ENCODE data around the gene MS4A10. TPM values are rescaled to one million over a fixed set of nuclear protein-coding genes. Genes with fewer than 3 reads are reported as not detected.
"Not testable (repeated sequence)": the region's sequence is repeated elsewhere in the genome, so short reads cannot be mapped to it uniquely, and the experiment has no call there.

MS4A10 gene
- total RNA-seq: 1 to 10 TPM in 1 of 2 donors, under 1 TPM in 1; 0.12 to 1.1 TPM
- long read RNA-seq: 0 reads

DNA sequence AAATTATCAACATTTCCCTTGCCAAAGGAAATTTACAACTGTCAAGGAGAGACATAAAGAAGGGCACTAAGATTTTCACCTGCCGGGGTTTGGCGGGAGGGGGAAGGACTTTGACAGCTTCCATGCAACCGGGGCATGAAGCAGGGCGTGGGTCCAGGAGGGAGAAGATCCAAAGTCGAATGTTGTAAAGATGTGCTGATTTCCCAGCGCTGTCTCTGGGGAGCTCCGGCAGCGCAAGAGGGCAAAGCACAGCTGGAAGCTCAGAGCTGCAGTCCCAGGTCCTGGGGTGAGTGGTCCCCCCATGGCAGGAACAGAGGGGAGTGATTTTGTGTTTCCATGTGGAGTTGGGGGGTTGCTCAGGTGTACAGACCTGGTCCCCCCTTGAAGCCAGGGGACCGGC lies at the start of gene MS4A10:
TSS of gene MS4A10 (plus strand) at position 198 of the 400 bp plus-strand sequence. CDS start 5,003 bp downstream, outside the sequence.
- intact Hi-C loops (cut with DNase I, micrococcal nuclease): no loop called here
- DNase-seq (peak in 1 of 2 donors; percentile 65), ATAC-seq (peak; percentile 88)

DNA sequence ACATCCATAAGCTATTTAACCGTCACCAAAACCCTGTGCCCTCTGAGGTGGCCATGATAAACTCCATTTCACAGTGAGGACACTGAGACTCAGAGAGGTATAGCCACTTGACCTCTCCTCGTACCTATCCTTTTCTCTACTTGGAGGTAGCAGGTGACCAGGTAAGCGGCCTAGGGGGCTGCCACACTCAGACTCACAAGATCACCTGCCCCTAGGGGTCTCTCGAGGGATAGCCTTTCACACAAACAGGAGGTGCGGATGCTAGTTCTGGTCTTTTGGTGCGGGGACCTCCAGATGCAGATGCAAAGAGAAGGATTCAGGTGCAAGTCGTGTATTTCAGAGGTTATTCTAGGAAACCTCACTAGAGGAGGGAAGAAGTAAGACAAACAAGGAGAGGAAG lies 46.0 kb upstream of the MS4A10 start:
- DNase-seq: no peak
- intact Hi-C loops (cut with DNase I, micrococcal nuclease): no loop called here
- ATAC-seq: no peak

DNA sequence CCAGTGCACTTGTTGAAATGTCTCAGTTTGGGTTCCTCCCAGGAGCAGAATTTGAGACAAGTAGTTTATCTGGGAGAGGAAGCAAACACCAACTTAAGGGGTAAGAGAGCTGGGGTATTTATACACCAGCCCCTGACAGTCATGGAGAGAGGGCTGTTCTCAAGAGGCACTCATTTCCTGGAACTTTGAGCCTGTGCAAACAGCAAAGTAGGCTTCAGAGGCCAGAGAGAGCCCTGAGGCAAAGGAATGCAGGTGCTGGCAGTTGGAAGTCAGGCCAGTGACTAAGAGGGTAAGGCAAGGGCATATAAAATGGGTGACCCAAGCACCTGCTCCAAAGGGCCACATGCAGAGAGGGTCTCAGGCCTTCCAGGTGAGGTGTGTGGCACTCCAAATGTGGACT lies 44.6 kb upstream of the MS4A10 start:
- intact Hi-C loops (cut with DNase I, micrococcal nuclease): no loop called here
- no peak for ATAC-seq
- DNase-seq: no peak

DNA sequence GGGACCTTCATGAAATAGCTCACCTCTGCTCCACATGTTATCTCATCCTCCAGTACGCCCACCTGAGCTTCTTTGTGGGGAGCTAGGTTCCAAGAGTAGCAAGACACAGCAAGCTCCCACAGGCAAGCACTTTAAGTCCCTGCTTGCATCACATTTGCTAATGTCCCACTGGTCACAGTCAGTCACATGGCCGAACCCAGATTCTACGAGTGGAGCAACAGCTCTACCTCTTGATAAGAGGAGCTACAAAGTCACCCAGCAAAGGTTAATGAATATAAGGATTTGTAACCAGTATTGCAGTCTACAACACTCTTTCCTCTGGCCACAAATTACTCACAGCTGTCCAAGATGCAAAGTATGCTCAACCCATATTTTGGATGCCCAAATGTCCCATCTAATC lies 43.7 kb upstream of the MS4A10 start:
- no peak for DNase-seq
- intact Hi-C loops (cut with DNase I, micrococcal nuclease): no loop called here
- ATAC-seq: no peak

DNA sequence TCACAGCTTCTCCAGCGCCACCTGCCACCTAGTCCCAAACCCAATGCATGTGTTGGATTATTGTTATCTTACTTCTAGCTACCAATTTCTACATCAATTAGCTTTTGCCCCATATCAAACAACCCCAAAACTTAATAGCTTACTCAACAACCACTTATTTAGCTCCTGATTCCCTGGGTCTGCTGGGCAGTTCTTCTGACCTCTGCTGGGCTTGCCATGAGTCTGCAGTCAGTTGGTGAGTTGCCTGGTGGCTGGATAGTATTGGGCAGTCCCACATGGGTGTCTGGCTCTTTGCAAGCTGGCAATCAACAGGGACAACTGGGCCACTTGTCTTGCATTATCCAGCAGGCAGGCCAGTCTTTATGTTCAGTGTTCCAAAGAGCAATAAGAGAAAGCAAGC lies 42.1 kb upstream of the MS4A10 start:
- intact Hi-C loops (cut with DNase I, micrococcal nuclease): no loop called here
- peak; percentile 35 for ATAC-seq
- DNase-seq: no peak

DNA sequence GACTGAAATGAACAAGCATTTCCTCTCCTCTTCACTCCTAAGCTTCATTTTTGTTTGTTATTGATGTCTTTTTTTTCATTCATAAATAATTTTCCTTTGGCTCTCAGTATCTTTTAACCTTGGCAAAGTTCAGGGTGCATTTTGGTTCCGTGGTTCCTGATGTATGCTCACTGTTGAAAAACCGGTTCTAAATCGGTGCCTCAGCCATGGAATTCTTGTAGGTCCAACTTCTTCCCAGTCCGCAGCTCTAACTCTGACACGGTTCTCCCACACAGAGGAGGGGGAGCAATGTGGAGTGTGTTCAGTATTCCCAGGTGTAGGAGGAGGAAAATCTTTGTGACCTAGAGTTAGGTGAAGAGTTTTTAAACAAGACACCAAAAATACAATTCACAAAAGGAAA lies 41.0 kb upstream of the MS4A10 start:
- ATAC-seq (no peak), DNase-seq (no peak)
- intact Hi-C loops (cut with DNase I, micrococcal nuclease): no loop called here

DNA sequence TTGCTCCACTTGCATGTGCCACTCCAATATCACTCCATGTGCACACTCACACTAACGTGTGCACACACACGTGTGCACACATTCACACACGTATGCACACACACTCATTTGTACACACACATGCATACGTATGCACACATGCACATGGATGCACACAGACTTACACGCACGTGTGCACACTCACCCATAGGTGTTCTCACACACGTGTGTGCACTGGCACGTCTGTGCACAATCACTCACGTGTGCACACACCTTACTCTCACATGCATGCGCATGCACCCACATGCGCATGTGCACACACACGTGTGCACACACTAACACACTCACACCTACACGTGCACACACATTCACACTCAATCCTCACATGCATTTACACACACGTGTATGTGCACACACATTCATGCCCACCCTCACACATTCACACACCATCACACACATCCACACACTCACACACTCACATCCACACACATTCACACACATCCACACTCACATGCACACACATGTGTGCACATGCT lies 37.7 kb upstream of the MS4A10 start:
- intact Hi-C loops (cut with DNase I, micrococcal nuclease): no loop called here
- DNase-seq (no peak), ATAC-seq (no peak)

DNA sequence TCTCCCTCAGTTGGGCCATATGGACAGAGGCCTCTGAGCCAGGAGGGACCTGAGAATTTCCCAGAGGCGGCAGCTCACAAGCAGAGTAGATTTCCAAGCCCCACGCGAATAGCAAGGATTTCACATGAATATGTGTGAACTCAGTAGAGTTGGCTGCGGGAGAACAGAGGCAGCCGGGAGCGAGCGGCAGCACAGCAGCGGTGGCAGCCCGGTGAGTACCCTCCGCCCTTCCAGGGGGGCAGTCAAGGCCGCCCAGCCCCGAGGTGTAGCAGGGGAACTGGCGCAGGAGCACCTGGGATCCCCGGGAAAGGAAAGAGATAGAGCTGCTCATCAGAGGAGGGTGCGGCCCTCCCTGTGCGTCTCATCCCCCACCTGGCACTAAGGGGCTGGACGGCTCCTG lies 36.9 kb upstream of the MS4A10 start:
- intact Hi-C loops (cut with DNase I, micrococcal nuclease): no loop called here
- DNase-seq (no peak), ATAC-seq (no peak)

DNA sequence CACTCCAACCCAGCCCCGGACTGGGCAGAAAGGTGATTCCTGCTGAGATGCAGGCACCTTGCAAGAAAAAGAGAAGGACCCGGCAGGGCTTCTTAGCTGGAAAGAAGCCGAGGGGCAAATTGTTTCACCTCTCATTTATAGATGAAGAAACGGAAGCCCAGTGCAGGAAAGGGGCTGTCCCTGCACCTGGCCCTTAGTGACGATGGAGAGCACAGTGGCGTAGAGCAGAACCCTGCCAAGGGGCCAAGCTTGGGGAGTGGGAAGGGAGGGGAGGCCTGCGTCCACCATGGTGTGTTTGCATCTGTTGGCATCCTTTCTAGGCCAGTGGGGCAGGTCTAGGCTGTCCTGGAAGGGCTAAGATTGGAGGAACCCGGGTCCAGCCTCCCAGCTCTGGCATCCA lies 36.3 kb upstream of the MS4A10 start:
- intact Hi-C loops (cut with DNase I, micrococcal nuclease): no loop called here
- no peak for DNase-seq
- no peak for ATAC-seq

DNA sequence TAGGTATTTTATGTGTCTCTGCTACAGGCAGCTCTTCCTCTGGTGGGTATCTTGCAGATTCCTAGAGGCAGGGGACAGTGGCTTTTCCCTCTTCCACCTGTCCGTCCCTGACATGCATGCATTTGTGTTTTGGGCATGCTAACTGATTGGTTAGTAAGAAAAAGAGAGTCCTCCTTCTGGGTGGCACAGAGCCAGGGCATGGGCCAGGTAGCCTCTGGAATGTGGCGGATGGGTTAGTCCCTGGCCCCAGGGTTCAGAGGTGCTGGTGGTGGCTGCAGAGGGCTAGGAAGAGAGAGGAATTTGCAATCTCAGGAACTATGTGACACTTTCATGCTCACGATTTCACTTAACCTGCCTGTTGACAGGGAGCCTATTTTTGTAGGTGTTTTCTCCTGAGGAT lies 34.2 kb upstream of the MS4A10 start:
- ATAC-seq (no peak), DNase-seq (no peak)
- intact Hi-C loops (cut with DNase I, micrococcal nuclease): no loop called here

DNA sequence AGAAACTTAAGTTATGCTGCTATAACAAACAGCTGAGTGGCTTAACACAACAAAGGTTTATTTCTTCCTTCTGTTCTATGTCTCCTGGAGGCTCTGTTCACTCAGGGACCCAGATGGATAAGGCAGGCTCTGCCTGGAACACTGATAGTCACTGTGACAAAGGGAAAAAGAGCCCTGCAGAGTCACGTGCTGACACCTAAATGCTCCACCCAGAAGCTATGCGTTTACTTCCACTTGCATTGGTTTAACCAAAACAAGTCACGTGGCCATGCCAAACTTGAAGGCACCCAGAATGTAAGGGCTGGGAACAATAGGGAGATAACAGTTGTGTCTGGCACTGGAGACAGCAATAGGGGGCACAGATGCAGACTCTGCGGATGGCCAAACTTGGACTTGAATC lies 31.8 kb upstream of the MS4A10 start:
- intact Hi-C loops (cut with DNase I, micrococcal nuclease): no loop called here
- ATAC-seq (peak; percentile 68), DNase-seq (no peak)

DNA sequence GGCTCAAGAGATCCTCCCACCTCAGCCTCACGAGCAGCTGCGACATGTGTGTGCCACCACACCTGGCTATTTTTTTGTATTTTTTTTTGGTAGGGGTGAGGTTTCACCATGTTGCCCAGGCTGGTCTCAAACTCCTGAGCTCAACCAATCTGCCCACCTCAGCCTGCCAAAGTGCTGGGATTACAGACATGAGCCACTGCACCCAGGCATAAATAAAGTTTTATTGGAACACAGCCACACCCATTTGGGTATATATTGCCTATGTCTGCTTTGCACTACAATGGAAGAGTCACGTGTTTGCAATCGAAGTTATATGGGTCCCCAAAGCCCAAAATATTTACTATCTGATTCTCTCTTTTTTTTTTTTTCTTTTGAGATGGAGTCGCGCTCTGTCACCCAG lies 30.2 kb upstream of the MS4A10 start:
- DNase-seq (no peak), ATAC-seq (no peak)
- intact Hi-C loops (cut with DNase I, micrococcal nuclease): no loop called here

DNA sequence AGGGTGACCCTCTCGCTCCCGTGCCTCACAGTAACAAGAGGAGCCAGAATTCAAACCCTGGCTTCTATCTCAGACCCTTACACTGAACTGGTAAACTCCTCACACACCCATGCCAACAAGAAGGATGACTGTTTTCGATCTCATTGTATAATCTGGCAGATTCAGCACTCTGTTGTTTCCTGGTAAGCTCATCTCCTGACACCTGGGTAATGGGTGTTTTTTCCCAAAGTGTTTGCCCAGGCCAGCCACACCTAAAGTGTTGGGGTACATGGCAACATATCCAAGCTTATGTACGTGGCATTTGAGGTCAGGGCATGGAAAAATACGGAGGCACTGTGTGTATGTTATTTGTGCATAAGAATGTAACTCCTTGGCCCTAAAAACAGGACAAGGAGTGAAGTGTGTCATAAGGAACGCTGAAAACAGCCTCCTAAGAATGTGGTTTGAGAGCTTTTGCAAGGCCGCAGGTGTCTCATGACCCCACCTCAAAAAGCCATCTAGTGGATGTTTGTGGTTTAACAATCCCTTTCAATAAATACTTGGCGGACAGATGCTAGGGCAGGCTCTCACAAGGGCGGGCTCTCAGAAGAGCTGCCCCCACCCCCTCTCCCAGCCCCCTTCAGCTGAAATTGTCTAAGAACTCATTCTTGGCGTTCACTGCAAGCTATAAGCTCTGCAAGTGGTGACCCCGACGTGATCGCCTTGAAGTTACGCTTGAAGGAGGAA lies 28.7 kb upstream of the MS4A10 start, which contains the start of gene MS4A15:
TSS of gene MS4A15 (plus strand) at position 561 of the 726 bp plus-strand sequence. CDS start 6,867 bp downstream, outside the sequence.
- intact Hi-C loops (cut with DNase I, micrococcal nuclease): no loop called here
- DNase-seq (no peak), ATAC-seq (peak; percentile 64)

DNA sequence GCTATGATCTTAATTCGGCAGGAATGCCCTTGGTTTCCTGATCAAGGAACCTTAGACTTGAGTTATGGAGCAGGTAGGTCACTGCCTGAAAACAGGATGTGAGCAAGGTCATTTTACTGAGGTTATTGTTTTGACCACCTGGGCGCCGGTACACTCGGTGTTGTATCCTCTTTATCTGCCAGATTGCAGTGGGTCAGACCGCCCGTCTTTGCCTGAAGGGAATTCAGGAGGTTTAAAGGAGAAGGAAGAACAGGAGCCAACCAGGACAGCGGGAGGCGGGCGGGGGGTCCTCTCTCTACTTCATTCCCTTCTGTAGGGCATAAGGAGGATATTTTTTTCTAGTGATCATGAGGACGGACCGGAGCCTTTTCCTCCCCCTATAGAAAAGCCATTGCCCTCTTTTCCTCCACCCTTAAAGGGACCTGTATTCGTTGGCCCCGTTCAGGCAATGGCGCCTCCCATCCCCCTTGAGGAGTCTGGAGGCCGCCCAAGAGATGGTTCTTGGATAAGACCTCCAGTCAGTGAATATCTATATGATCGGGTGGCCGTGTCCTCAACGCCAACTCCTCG lies 27.8 kb upstream of the MS4A10 start:
- ATAC-seq: no peak
- intact Hi-C loops (cut with DNase I, micrococcal nuclease): no loop called here
- DNase-seq: no peak

DNA sequence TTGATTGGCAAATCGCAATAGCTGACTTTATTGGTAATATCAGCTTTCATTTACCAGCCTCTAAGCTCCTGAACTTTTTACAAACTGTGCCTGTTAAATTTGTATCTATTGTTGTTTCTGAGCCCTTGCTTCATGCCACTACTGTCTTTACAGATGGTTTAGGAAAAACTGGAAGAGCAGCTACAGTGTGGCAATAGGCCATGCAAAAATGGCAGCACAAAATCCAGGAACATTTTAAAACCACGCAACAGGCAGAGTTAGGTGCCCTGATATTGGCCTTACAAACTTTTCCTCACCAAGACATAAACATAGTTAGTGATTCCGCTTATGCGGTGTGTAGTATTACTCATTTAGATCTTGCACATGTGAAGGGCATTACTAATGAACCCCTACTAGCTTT lies 26.5 kb upstream of the MS4A10 start:
- DNase-seq; intact Hi-C loops (cut with DNase I, micrococcal nuclease); ATAC-seq: not testable (repeated sequence)

DNA sequence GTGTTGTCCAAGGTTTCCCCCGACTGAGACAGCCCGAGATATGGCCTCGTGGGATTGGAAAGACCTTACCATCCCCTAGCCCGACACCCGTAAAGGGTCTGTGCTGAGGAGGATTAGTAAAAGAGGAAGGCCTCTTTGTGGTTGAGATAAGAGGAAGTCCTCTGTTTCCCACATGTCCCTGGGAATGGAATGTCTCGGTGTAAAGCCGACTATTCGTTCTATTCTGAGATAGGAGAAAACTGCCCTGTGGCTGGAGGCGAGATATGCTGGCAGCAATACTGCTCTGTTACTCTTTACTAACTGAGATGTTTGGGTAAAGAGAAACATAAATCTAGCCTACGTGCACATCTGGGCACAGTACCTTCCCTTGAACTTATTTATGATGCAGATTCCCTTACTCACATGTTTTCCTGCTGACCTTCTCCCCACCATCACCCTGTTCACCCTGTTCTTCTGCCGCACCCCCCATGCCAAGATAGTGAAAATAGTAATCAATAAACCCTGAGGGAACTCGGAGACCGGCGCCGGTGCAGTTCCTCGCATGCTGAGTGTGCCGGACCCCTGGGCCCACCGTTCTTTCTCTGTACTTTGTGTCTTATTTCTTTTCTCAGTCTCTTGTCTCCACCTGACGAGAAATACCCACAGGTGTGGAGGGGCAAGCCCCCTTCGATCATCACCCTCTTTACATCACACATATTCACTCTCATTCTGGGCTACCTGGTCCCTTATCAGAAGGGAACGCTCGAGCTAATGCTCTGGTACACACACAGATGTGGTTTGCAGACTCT lies 25.5 kb upstream of the MS4A10 start:
- intact Hi-C loops (cut with DNase I, micrococcal nuclease); DNase-seq; ATAC-seq: not testable (repeated sequence)

DNA sequence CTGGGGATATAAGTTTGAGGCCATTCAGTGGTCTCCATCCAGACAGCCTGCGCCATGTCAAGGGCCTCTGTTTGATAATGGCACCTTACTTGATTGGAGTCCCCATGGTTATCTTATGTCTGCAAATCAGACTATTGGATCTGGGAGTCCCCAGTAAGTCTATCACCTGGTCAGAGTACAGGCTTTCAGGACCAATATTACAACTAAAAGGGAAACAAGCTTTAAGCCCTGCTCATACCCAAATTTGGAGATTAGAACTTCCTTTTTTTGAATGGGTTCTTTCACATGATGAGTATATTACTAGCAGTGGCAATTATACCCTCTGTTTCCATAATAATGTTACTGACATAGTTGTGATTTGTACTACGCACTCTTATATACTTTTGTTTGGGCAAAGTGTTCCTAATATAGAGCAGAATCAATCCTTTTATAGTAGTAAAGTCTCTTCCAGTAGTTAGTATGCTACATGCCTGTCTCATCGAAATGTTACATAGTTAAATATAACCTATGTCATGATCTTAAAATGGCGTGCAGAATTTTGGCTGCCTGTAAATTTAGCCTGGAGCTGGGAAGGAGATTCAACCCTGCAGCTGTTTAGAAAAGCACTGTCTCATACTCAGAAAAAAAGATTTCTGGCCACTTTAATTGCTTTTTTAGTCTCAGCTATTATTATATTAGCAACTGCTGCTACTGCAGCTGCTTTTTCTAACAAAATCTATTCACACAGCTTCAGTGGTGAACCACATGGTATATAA lies 23.5 kb upstream of the MS4A10 start:
- no peak for ATAC-seq
- intact Hi-C loops (cut with DNase I, micrococcal nuclease): no loop called here
- DNase-seq: no peak

DNA sequence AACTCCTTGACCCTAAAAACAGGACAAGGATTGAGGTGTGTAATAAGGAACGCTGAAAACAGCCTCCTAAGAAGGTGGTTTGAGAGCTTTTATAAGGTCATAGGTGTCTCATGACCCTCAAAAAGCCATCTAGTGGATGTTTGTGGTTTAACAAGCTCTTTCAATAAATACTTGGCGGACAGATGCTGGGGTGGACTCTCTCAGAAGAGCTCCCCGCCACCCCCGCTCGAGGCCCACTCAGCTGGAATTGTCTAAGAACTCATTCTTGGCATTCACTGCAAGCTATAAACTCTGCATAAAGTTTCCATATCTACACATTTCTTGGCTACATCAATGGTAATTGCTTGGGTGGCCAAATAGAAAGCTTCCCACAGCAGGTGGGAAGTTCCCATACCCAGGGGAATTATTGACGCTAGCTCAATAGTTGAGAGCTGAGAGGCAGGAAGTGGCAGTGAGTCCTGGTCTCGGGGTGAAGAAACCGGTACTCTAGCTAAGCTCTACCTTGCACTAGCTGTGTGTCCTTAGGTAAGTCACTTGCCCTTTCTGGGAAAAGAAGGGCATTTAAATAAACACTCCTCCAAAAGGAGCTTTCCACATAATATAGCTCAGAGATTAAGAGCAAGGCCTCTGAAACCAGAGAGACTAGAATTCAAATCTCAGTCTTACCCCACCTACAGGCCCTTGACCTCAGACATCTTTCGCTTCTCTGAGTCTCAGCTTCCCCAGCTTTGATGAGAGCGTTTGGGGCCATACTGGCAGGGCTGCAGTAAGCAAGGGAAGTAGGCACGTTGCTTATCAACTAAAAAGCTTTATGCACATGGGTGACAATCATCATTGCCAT lies 22.1 kb upstream of the MS4A10 start:
- DNase-seq: no peak
- ATAC-seq: peak; percentile 42
- intact Hi-C loops (cut with DNase I, micrococcal nuclease): no loop called here

All from left colon (tissue), 2 donors.